Activated B cell treated with CpG ODN at 0.5 μM for 24 hours (primary cell): Measurements from ENCODE around the gene SYT1. TPM values are rescaled to one million over a fixed set of nuclear protein-coding genes. Genes with fewer than 3 reads are reported as not detected.

Source experiments
- ATAC-seq: fragments of 200-7000 bp; cut with Tn5 transposase; one replicate; pipeline ENCODE4 v1.10.0; 2021; ENCODE audit warnings: low read depth, mild to moderate bottlenecking, moderate library complexity
- CTCF ChIA-PET: fragments of 350-600 bp; sonication (Branson Sonifier 250); formaldehyde crosslinking; loops from one replicate; lab custom pipeline; 2021; ENCODE audit warnings: antibody characterized with exemption; lab: Charles Lee
- POLR2A ChIA-PET: fragments of 350-600 bp; sonication (Branson Sonifier 250); formaldehyde crosslinking; loops from one replicate; lab custom pipeline; 2021; ENCODE audit warnings: antibody characterized with exemption; lab: Charles Lee
- DNase-seq: peaks from one replicate; pipeline ENCODE4 v3.0.0; 2022
- H3K27ac Mint-ChIP-seq: one replicate; pipeline ENCODE4 v1.8.0; 2020; ENCODE audit warnings: mixed read lengths
- H3K27me3 Mint-ChIP-seq: one replicate; pipeline ENCODE4 v1.8.0; 2021; ENCODE audit warnings: mixed read lengths
- H3K36me3 Mint-ChIP-seq: one replicate; pipeline ENCODE4 v1.8.0; 2021; ENCODE audit warnings: low read depth, mixed read lengths
- H3K4me1 Mint-ChIP-seq: one replicate; pipeline ENCODE4 v1.8.0; 2021; ENCODE audit warnings: mixed read lengths
- H3K4me3 Mint-ChIP-seq: one replicate; pipeline ENCODE4 v1.8.0; 2020; ENCODE audit warnings: mild to moderate bottlenecking, mixed read lengths
- H3K9me3 Mint-ChIP-seq: one replicate; pipeline ENCODE4 v1.8.0; 2020; ENCODE audit warnings: mixed read lengths
- intact Hi-C: fragments of 100-400 bp; cut with micrococcal nuclease; formaldehyde crosslinking; loops from one replicate; pipeline ENCODE4 v1.15.1; 2024
- total RNA-seq: library from RNA; stranded (reverse); gene quantifications from 2 replicates; pipeline ENCODE4 v1.2.3, GENCODE V29; 2022
- TF ChIP-seq, protein P1 (sequence below): fragments of 200-600 bp; IDR thresholded peaks from one replicate; pipeline ENCODE4 v1.8.0; 2022; ENCODE audit warnings: antibody characterized with exemption, mild to moderate bottlenecking

The SYT1 gene
- total RNA-seq, 1 donor from 2014 or later = 0.49 TPM

DNA sequence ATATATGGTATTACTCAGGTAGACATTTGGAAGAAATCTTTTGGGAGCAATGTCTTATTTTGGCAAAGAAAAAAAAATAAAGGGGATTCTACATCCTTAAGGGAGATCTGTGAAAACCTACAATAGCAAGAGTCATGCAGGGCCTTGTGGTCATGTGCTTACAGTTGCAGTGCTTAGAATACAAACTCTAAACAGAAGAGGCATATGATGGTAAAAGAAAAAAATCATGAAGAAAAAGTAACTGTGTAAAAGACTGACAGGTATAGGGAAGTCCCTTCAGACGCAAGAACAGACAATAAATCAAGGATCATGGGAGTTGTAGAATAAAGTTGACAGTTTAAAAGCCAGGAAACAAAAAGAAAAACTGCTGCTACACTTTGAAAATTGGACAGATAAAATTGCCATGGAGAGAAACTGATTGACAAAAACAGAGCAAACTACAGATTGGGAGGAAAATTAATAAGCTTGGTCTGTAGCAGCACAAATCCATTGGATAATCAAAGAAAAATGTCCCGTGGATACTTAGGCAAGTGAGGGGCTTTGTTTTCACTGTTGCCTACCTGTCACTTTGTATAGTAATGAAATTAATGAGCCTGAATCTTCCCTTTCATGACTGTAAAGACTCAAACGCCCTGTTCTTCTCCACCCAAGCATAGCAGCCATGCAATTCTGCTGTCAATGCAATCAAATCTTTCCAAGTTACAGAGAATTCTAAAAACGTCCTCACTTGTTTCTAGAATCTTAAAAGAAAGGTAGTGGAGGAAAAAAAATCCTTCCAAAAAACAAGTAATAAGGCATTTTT is 402.0 kb downstream of the SYT1 start:
- TF ChIP-seq, protein P1, sequence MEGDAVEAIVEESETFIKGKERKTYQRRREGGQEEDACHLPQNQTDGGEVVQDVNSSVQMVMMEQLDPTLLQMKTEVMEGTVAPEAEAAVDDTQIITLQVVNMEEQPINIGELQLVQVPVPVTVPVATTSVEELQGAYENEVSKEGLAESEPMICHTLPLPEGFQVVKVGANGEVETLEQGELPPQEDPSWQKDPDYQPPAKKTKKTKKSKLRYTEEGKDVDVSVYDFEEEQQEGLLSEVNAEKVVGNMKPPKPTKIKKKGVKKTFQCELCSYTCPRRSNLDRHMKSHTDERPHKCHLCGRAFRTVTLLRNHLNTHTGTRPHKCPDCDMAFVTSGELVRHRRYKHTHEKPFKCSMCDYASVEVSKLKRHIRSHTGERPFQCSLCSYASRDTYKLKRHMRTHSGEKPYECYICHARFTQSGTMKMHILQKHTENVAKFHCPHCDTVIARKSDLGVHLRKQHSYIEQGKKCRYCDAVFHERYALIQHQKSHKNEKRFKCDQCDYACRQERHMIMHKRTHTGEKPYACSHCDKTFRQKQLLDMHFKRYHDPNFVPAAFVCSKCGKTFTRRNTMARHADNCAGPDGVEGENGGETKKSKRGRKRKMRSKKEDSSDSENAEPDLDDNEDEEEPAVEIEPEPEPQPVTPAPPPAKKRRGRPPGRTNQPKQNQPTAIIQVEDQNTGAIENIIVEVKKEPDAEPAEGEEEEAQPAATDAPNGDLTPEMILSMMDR = no peak
- Mint-ChIP-seq H3K27ac (no peak overlapping the region), H3K9me3 (no peaks in the 10 kb centered on the region), H3K27me3 (no peaks in the 10 kb centered on the region), H3K4me1 (no peaks in the 10 kb centered on the region), H3K36me3 (no peaks in the 10 kb centered on the region), H3K4me3 (no peak overlapping the region)
- DNase-seq = no peak
- intact Hi-C loops = no loop called here
- no peak for ATAC-seq
- CTCF ChIA-PET = no interaction called here
- POLR2A ChIA-PET = no interaction called here

DNA sequence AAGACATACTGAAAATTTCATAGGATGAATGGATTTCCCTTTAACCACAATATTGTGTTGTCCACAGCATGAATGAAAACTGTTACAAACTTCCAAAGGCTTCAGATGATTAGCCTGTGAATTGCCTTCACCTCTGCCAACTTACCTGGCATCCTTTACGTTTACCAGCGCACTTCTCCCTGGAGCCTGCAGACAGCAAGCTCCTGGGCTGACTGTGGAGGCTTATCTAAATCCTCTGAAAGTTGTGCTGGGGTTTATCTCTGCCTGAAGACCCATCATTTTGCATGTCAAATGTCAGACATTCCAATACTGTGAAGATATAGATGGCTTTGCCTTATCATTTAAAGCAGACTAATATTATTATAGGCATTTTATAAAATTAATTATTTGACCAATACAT is 403.0 kb downstream of the SYT1 start:
- intact Hi-C loops = no loop called here
- no peaks in the 10 kb centered on the region for H3K9me3 Mint-ChIP-seq
- H3K4me1 Mint-ChIP-seq = no peaks in the 10 kb centered on the region
- ChIA-PET CTCF (no interaction called here), POLR2A (no interaction called here)
- ATAC-seq (no peak), DNase-seq (no peak)
- H3K4me3 Mint-ChIP-seq = no peak overlapping the region
- TF ChIP-seq, protein P1 = no peak
- H3K27ac Mint-ChIP-seq = no peak overlapping the region
- H3K27me3 Mint-ChIP-seq = no peaks in the 10 kb centered on the region
- no peaks in the 10 kb centered on the region for H3K36me3 Mint-ChIP-seq

DNA sequence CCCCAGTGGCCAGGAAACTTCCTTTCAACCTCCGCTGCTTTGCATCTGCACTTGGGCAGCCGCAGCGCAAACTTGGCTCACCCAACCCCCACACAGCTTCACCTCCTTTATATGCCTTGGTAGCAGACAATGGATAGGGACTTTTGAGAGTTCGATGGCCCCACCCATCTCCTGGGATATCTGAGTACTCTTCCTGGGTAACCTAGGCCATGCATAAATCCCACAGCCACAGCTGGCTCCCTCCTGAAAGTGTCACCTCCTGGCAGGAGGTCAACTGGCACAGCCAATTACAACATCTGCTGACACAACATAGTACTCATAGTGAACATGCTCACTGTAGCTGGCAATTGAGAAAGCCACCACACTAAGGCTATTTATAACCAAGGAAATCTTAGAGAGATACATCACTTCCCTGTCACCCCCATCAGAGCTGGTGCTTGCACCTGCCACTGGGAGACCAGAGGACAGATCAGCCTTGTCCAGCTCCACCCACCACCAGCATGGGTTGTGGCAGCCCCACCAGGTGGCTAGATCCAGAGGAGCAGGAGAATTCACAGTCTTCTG is 410.0 kb downstream of the SYT1 start:
- TF ChIP-seq, protein P1 = no peak
- POLR2A ChIA-PET = no interaction called here
- intact Hi-C loops = no loop called here
- H3K27ac Mint-ChIP-seq = no peak overlapping the region
- H3K36me3 Mint-ChIP-seq = no peaks in the 10 kb centered on the region
- H3K4me3 Mint-ChIP-seq = no peak overlapping the region
- ATAC-seq (no peak), DNase-seq (no peak)
- H3K4me1 Mint-ChIP-seq = no peaks in the 10 kb centered on the region
- CTCF ChIA-PET = no interaction called here
- no peaks in the 10 kb centered on the region for H3K9me3 Mint-ChIP-seq
- no peaks in the 10 kb centered on the region for H3K27me3 Mint-ChIP-seq

DNA sequence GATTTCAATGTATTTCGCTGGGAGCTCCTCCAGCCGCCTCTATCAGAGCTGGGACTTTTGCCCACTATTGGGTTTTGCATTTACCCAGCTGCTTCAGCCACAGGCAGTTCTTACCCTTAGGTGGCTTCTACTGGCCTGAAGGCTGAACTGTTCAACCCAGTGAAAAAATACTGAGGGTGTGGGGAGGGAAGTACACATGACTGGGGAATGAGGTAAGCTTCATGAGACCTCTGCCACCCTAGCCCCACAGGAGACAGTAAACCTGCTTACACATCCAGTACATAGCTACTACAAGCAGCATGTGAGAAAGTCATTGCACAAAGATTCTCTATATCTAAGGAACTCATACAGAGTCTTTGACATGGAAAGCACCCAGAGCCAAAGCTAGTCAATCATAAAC is 411.1 kb downstream of the SYT1 start:
- ATAC-seq (no peak), DNase-seq (no peak)
- H3K4me1 Mint-ChIP-seq = no peaks in the 10 kb centered on the region
- H3K36me3 Mint-ChIP-seq = no peaks in the 10 kb centered on the region
- no peaks in the 10 kb centered on the region for H3K9me3 Mint-ChIP-seq
- H3K27ac Mint-ChIP-seq = no peak overlapping the region
- intact Hi-C loops = no loop called here
- H3K27me3 Mint-ChIP-seq = no peaks in the 10 kb centered on the region
- ChIA-PET CTCF (no interaction called here), POLR2A (no interaction called here)
- H3K4me3 Mint-ChIP-seq = no peak overlapping the region
- TF ChIP-seq, protein P1 = no peak

DNA sequence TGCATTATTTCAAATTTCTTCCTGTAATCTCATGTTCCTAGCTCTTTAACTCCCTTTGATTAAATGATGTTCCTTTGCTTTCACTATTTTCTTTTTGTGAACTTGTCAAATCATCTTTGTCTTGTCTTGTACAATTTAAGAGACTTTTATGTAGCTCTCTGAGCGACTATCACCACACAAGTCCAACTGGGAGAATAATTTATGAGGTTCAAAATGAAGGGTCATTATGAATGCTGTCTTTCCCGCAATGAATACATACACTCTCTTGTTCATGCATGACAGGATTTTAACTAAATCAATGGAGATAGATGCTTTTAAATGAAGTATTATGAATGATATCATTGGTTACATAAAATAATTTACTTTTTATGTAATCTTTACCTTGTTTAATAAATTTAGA is 418.8 kb downstream of the SYT1 start:
- ChIA-PET CTCF (no interaction called here), POLR2A (no interaction called here)
- no peak for ATAC-seq
- intact Hi-C loops = no loop called here
- Mint-ChIP-seq H3K9me3 (no peaks in the 10 kb centered on the region), H3K27ac (no peak overlapping the region), H3K27me3 (no peaks in the 10 kb centered on the region), H3K36me3 (no peaks in the 10 kb centered on the region), H3K4me1 (no peaks in the 10 kb centered on the region), H3K4me3 (no peak overlapping the region)
- no peak for DNase-seq
- TF ChIP-seq, protein P1 = no peak
